ENCODE data around the gene DIAPH2. TPM values are rescaled to one million over a fixed set of nuclear protein-coding genes. Genes with fewer than 3 reads are reported as not detected.

DIAPH2 gene
- total RNA-seq, 1 experiment from 2014 or later, result 10.4 TPM

DNA sequence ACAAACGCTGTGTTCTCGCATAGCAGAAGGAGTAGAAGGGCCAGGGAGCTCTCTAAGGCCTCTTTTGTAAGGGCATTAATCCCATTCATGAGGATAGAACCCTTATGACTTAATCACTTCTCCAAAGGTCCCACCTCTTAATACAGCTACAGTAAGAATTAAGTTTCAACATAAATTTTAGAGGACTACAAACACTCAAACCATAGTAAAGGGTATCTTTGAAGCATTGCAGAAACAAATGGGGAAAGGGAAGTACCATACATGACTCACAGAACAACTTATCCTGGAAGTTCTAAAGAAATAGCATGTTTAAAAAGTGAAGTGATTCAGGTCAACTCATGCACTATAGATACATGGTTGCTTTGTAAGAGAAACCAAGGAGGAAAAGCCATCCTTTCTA, 879.9 kb downstream of the DIAPH2 start:
- no peak overlapping the region for H3K27ac ChIP-seq (ENCODE audit: low read depth, low read length, poor library complexity, severe bottlenecking)
- DNase-seq (ENCODE audit: low spot score), result no peak
- ChIA-PET POLR2A (ENCODE audit: low non-redundant PET) (no interaction called here), CTCF (no interaction called here)
- H3K36me3 ChIP-seq (ENCODE audit: insufficient read depth, low read length, poor library complexity, severe bottlenecking), result no peaks in the 10 kb centered on the region
- no peaks in the 10 kb centered on the region for H3K27me3 ChIP-seq (replicated peaks; ENCODE audit: insufficient read depth, low read depth, low read length, poor library complexity)
- TF ChIP-seq, protein P1, sequence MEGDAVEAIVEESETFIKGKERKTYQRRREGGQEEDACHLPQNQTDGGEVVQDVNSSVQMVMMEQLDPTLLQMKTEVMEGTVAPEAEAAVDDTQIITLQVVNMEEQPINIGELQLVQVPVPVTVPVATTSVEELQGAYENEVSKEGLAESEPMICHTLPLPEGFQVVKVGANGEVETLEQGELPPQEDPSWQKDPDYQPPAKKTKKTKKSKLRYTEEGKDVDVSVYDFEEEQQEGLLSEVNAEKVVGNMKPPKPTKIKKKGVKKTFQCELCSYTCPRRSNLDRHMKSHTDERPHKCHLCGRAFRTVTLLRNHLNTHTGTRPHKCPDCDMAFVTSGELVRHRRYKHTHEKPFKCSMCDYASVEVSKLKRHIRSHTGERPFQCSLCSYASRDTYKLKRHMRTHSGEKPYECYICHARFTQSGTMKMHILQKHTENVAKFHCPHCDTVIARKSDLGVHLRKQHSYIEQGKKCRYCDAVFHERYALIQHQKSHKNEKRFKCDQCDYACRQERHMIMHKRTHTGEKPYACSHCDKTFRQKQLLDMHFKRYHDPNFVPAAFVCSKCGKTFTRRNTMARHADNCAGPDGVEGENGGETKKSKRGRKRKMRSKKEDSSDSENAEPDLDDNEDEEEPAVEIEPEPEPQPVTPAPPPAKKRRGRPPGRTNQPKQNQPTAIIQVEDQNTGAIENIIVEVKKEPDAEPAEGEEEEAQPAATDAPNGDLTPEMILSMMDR (conservative IDR thresholded peaks at IDR 0.05; ENCODE audit: low read depth, low read length), result no peak
- TF ChIP-seq EZH2 (IDR thresholded peaks at IDR 0.05; ENCODE audit: borderline replicate concordance, low read depth, low read length, poor library complexity, severe bottlenecking), result no peak
- H3K4me1 ChIP-seq (ENCODE audit: insufficient read depth, low read length, poor library complexity, severe bottlenecking), result no peaks in the 10 kb centered on the region
- no TSS peak for BruUV-seq (replicated peaks)
- H3K9me3 ChIP-seq (ENCODE audit: low read depth, low read length, poor library complexity, severe bottlenecking), result no peaks in the 10 kb centered on the region
- intact Hi-C loops (cut with micrococcal nuclease; ENCODE audit: unreplicated experiment), result no loop called here
- H3K4me3 ChIP-seq (ENCODE audit: low read depth, low read length, poor library complexity, severe bottlenecking), result no peak overlapping the region

DNA sequence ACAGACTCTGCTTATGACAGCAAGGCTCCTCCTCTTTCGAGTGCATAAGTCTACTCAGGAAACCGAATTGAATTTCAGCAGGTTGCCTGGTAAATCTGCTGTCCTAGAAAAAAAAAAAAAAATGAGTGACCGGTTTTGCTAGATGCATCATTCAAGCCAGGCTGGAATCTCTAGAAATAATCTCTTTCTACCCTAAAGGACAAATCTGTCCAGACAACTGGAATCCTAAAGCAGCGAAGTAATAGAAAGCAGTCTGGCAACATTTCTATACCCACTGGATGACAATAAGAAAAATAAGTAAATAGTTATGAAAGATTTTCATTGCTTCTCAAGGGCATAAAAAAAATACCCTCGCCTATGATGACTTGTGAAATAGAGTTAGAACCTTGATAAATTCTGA, 902.5 kb downstream of the DIAPH2 start:
- no peak for DNase-seq (ENCODE audit: low spot score)
- Histone ChIP-seq H3K27me3 (replicated peaks; ENCODE audit: insufficient read depth, low read depth, low read length, poor library complexity) (no peaks in the 10 kb centered on the region), H3K4me3 (ENCODE audit: low read depth, low read length, poor library complexity, severe bottlenecking) (no peak overlapping the region), H3K4me1 (ENCODE audit: insufficient read depth, low read length, poor library complexity, severe bottlenecking) (no peaks in the 10 kb centered on the region), H3K27ac (ENCODE audit: low read depth, low read length, poor library complexity, severe bottlenecking) (no peak overlapping the region), H3K9me3 (ENCODE audit: low read depth, low read length, poor library complexity, severe bottlenecking) (no peaks in the 10 kb centered on the region), H3K36me3 (ENCODE audit: insufficient read depth, low read length, poor library complexity, severe bottlenecking) (no peaks in the 10 kb centered on the region)
- POLR2A ChIA-PET (ENCODE audit: low non-redundant PET), result no interaction called here
- CTCF ChIA-PET, result no interaction called here
- no peak for TF ChIP-seq EZH2 (IDR thresholded peaks at IDR 0.05; ENCODE audit: borderline replicate concordance, low read depth, low read length, poor library complexity, severe bottlenecking)
- TF ChIP-seq, protein P1 (conservative IDR thresholded peaks at IDR 0.05; ENCODE audit: low read depth, low read length), result no peak
- no TSS peak for BruUV-seq (replicated peaks)
- intact Hi-C loops (cut with micrococcal nuclease; ENCODE audit: unreplicated experiment), result no loop called here

DNA sequence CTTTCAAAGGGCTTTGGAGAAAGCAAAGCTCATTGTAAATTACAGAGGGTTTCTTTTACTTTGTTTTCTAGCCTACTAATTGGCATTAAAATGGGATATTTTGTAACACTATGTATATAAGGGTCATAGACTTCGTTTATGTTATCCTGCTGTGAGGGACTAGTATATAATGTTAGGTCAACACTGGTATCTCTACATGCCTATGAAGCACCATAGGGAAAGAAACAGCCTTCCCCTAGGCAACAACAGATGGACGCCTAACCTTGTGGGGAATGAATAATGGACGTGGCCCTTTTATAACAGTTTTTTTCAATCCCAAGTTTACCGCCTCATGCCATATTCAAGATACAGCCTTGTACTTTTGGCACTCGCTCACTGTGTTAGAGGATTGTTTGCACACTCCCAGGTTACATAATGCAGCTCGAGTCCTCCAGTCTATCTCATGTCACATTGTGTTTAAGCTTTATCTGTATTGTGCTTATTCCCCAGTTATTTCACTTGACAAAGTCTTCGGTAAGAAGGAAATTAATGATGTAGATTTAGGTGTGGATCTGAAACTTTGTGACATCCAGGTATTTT, 910.1 kb downstream of the DIAPH2 start:
- no peak for TF ChIP-seq EZH2 (IDR thresholded peaks at IDR 0.05; ENCODE audit: borderline replicate concordance, low read depth, low read length, poor library complexity, severe bottlenecking)
- TF ChIP-seq, protein P1 (conservative IDR thresholded peaks at IDR 0.05; ENCODE audit: low read depth, low read length), result no peak
- no peak overlapping the region for H3K4me3 ChIP-seq (ENCODE audit: low read depth, low read length, poor library complexity, severe bottlenecking)
- no peaks in the 10 kb centered on the region for H3K9me3 ChIP-seq (ENCODE audit: low read depth, low read length, poor library complexity, severe bottlenecking)
- H3K4me1 ChIP-seq (ENCODE audit: insufficient read depth, low read length, poor library complexity, severe bottlenecking), result no peaks in the 10 kb centered on the region
- intact Hi-C loops (cut with micrococcal nuclease; ENCODE audit: unreplicated experiment), result no loop called here
- BruUV-seq (replicated peaks), result no TSS peak
- POLR2A ChIA-PET (ENCODE audit: low non-redundant PET), result interaction anchor here (0.6 kb wide), 1 partner anchor 16 kb away, joined by 3 read pairs; no protein-coding TSS in a partner anchor
- no peak for DNase-seq (ENCODE audit: low spot score)
- no peak overlapping the region for H3K27ac ChIP-seq (ENCODE audit: low read depth, low read length, poor library complexity, severe bottlenecking)
- no peaks in the 10 kb centered on the region for H3K27me3 ChIP-seq (replicated peaks; ENCODE audit: insufficient read depth, low read depth, low read length, poor library complexity)
- H3K36me3 ChIP-seq (ENCODE audit: insufficient read depth, low read length, poor library complexity, severe bottlenecking), result no peaks in the 10 kb centered on the region
- CTCF ChIA-PET, result interaction anchor here (0.6 kb wide), 1 partner anchor 148 kb away, joined by 3 read pairs; no protein-coding TSS in a partner anchor
